Body of pancreas (tissue), 4 donors: ENCODE data around the gene IL1RN.

Experiments used
- CTCF ChIP-seq, 7 experiments: fragments of 450-650 bp in 4 of 7; fragments of 200-600 bp in 3 of 7; sonication (generic) in 3 of 7; IDR thresholded peaks; one replicate each; pipeline ENCODE4 v1.5.1; 2016 to 2019; ENCODE audit warnings: antibody characterized with exemption in 7 of 7
- POLR2A ChIP-seq, 3 donors: fragments of 450-650 bp; IDR thresholded peaks; one replicate each; pipeline ENCODE4 v1.6.1; 2016; ENCODE audit warnings: antibody characterized with exemption in 3 of 3, mild to moderate bottlenecking in 2 of 3

DNA sequence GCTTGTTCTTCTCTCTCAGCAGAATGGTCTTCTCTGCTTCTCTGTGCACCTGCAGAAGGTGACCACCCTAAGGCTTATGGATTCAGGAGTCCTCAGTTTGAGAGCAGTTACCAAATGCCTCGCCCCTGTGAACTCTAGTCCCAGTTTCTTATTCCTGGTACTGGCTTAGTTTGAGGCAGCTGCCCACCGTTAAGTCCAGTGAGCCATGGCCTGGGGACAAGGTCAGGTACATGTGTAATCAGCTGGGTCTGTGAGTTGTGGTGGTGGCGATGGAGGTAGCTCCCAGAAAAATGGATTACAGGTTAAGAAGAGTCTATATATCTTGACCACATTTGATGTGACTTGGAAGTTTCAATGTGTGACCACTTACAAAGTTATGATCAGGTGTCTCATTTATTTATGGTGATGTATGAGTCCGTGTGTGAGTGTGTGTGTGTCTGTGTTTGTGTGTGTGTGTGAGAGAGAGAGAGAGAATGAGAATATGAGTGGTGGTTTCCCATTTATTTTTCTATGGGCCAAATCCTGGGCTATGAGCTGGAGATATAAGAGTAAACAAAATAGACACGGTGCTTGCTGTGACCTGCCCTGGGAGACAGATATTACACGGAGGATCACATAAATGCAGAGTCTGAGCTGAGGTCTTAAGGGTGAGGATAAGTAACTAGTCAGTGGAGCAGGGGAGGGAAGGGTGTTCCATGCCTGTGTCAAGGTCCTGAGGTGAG lies 13.0 kb upstream of the IL1RN start:
- TF ChIP-seq POLR2A (IDR thresholded peaks at IDR 0.05) (no peak), CTCF (IDR thresholded peaks at IDR 0.05) (no peak)
